K562 (cell line): Measurements from ENCODE around the gene DOLK. TPM values are rescaled to one million over a fixed set of nuclear protein-coding genes. Genes with fewer than 3 reads are reported as not detected.

ENCODE experiments used
- ATAC-seq: fragments of 200-7000 bp; cut with Tn5 transposase; 3 replicates; pipeline ENCODE4 v1.9.1; 2020; ENCODE audit warnings: moderate library complexity
- BruUV-seq: library from RNA; stranded (reverse); fragments of 400-500 nt; replicated peaks from 2 replicates; lab custom pipeline; 2021; lab: Mats Ljungman, UMichigan
- CTCF ChIA-PET: fragments of 300-600 bp; formaldehyde crosslinking; extraction: SDS; loops from one replicate; lab custom pipeline; 2021; ENCODE audit warnings: low intra/inter-chr PET ratio; lab: Yijun Ruan, JAX
- POLR2A ChIA-PET: fragments of 300-600, 350-650 bp; sonication (Branson Sonifier 250); formaldehyde crosslinking; extraction: SDS; loops from one replicate; lab custom pipeline; 2021; ENCODE audit warnings: antibody characterized with exemption, inconsistent platforms; lab: Yijun Ruan, JAX
- DNase-seq, 4 experiments: peaks; one replicate each; pipeline versions ENCODE4 v3.0.0 to v3.0.0-alpha.2; 2011 to 2018; ENCODE audit warnings: low spot score in 3 of 4, mixed read lengths in 3 of 4; ENCODE audit errors: extremely low read depth in 1 of 4
- FAIRE-seq: peaks from 2 replicates; lab custom pipeline; 2011; peaks lifted over from hg19 to GRCh38; lab: Jason Lieb, UNC
- H2AFZ ChIP-seq: 2 replicates; pipeline ENCODE4 v1.6.0; 2011; ENCODE audit warnings: low read depth, low read length, control low read depth, inconsistent platforms
- H3K27ac ChIP-seq: fragments of 200-600 bp; 3 replicates; pipeline ENCODE4 v1.8.0; 2011; ENCODE audit warnings: low read depth, mild to moderate bottlenecking, control low read depth, inconsistent platforms, low read length, moderate library complexity, mixed read lengths; ENCODE audit errors: extremely low read depth
- H3K27me3 ChIP-seq, 2 experiments: fragments of 300-600 bp in 1 of 2; 2 replicates in 1 of 2; 3 replicates in 1 of 2; pipeline versions ENCODE4 v1.6.0 to v1.8.0; 2011; ENCODE audit warnings: inconsistent platforms in 2 of 2, low read length in 2 of 2, mild to moderate bottlenecking in 1 of 2, mixed read lengths in 1 of 2, moderate library complexity in 1 of 2; ENCODE audit not compliant: control insufficient read depth in 2 of 2, insufficient read depth in 2 of 2
- H3K36me3 ChIP-seq: fragments of 300-600 bp; 3 replicates; pipeline ENCODE4 v1.8.0; 2011; ENCODE audit warnings: mild to moderate bottlenecking, low read length, inconsistent platforms; ENCODE audit not compliant: control insufficient read depth, insufficient read depth
- H3K4me1 ChIP-seq, 2 experiments: fragments of 200-600 bp in 1 of 2; replicated peaks in 1 of 2; 2 replicates in 1 of 2; 3 replicates in 1 of 2; pipeline versions ENCODE4 v1.5.1 to v1.8.0; 2011; ENCODE audit warnings: inconsistent platforms in 2 of 2, low read length in 2 of 2, mild to moderate bottlenecking in 1 of 2, mixed read lengths in 1 of 2, moderate library complexity in 1 of 2; ENCODE audit not compliant: control insufficient read depth in 2 of 2, insufficient read depth in 2 of 2
- H3K4me2 ChIP-seq: 2 replicates; pipeline ENCODE4 v1.6.1; 2011; ENCODE audit warnings: low read length, control low read depth, inconsistent platforms, mixed read lengths; ENCODE audit not compliant: insufficient read depth
- H3K4me3 ChIP-seq: fragments of 200-600 bp; sonication (generic), shearing (Covaris generic); 2 replicates; pipeline ENCODE4 v1.5.1; 2016; ENCODE audit warnings: control low read depth, inconsistent platforms
- H3K79me2 ChIP-seq: fragments of 200-600 bp; 3 replicates; pipeline ENCODE4 v1.8.0; 2011; ENCODE audit warnings: low read length, inconsistent platforms; ENCODE audit not compliant: control insufficient read depth, insufficient read depth
- H3K9ac ChIP-seq, 2 experiments: 2 replicates each; pipeline versions ENCODE4 v1.6.0 to v1.6.1; 2011; ENCODE audit warnings: low read depth in 2 of 2, low read length in 2 of 2, control low read depth in 1 of 2, inconsistent platforms in 1 of 2, mild to moderate bottlenecking in 1 of 2, mixed read lengths in 1 of 2; ENCODE audit not compliant: insufficient read depth in 1 of 2
- H3K9me1 ChIP-seq: one replicate; pipeline ENCODE4 v1.6.0; 2011; ENCODE audit warnings: inconsistent platforms, mild to moderate bottlenecking, low read length, moderate library complexity; ENCODE audit not compliant: control insufficient read depth, insufficient read depth
- H3K9me3 ChIP-seq: replicated peaks from 2 replicates; pipeline ENCODE4 v1.5.1; 2011; ENCODE audit warnings: low read depth, low read length, inconsistent platforms; ENCODE audit not compliant: control insufficient read depth, insufficient read depth
- H4K20me1 ChIP-seq: replicated peaks from 2 replicates; pipeline ENCODE4 v1.6.1; 2011; ENCODE audit warnings: low read length, inconsistent platforms, mixed read lengths; ENCODE audit not compliant: control insufficient read depth, insufficient read depth
- CREB5 ChIP-seq: fragments of 250-450 bp; sonication (Bioruptor Pico); IDR thresholded peaks from 2 replicates; pipeline ENCODE4 v1.5.0; 2020; ENCODE audit warnings: mild to moderate bottlenecking
- ESRRA ChIP-seq: fragments of 450-650 bp; IDR thresholded peaks from 2 replicates; pipeline ENCODE4 v1.6.1; 2014; ENCODE audit warnings: low read depth, mild to moderate bottlenecking, moderate library complexity, borderline replicate concordance
- ETV1 ChIP-seq: fragments of 450-650 bp; conservative IDR thresholded peaks from 2 replicates; pipeline ENCODE4 v1.6.1; 2016; ENCODE audit warnings: missing genetic modification characterization, control low read depth, low read depth, missing compliant biosample characterization
- NFYB ChIP-seq: IDR thresholded peaks from 2 replicates; pipeline ENCODE4 v1.6.1; 2011; ENCODE audit warnings: mild to moderate bottlenecking, moderate library complexity; ENCODE audit not compliant: insufficient read length; ENCODE audit errors: extremely low read depth
- PPARD ChIP-seq: fragments of 250-450 bp; sonication (Bioruptor Pico); IDR thresholded peaks from 2 replicates; pipeline ENCODE4 v1.8.0; 2022; ENCODE audit warnings: inconsistent platforms, mild to moderate bottlenecking, moderate library complexity
- SMARCA4 ChIP-seq: fragments of 450-650 bp; IDR thresholded peaks from 2 replicates; pipeline ENCODE4 v1.6.1; 2016
- TBP ChIP-seq: optimal IDR thresholded peaks from 2 replicates; pipeline ENCODE3; 2011; ENCODE audit warnings: low read depth, low read length, improper control_type of control experiment
- THAP7 ChIP-seq: fragments of 250-450 bp; sonication (Bioruptor Pico); IDR thresholded peaks from 2 replicates; pipeline ENCODE4 v1.5.0; 2021
- THRB ChIP-seq: fragments of 450-650 bp; formaldehyde crosslinking; conservative IDR thresholded peaks from 2 replicates; pipeline ENCODE4 v1.4.0; 2022; ENCODE audit warnings: mild to moderate bottlenecking, missing genetic modification characterization
- ZNF143 ChIP-seq: sonication (generic); formaldehyde crosslinking; IDR thresholded peaks from 2 replicates; pipeline ENCODE4 v1.9.0; 2022; ENCODE audit warnings: mild to moderate bottlenecking, missing genetic modification reagents
- ZNF239 ChIP-seq: fragments of 250-450 bp; sonication (Bioruptor Pico); IDR thresholded peaks from 2 replicates; pipeline ENCODE4 v1.4.0; 2020; ENCODE audit warnings: mild to moderate bottlenecking
- ZNF431 ChIP-seq: sonication (generic); formaldehyde crosslinking; IDR thresholded peaks from 2 replicates; pipeline ENCODE4 v1.8.0; 2022; ENCODE audit warnings: mild to moderate bottlenecking, missing genetic modification reagents
- ZNF592 ChIP-seq: fragments of 450-650 bp; IDR thresholded peaks from 2 replicates; pipeline ENCODE4 v1.6.1; 2017; ENCODE audit warnings: antibody characterized with exemption, mild to moderate bottlenecking
- WGBS: fragments of 100-300 bp; shearing (Covaris generic); methylation state at CpG from one replicate; pipeline ENCODE4 v1.1.6; 2016; ENCODE audit warnings: low coverage, mixed read lengths; ENCODE audit not compliant: insufficient coverage; ENCODE audit errors: missing lambda C conversion rate; 5-methylcytosine and 5-hydroxymethylcytosine counted together
- in situ Hi-C: fragments of 300-500 bp; cut with MboI; formaldehyde crosslinking; loops from 4 replicates; pipeline ENCODE4 v1.15.0; 2018; ENCODE audit warnings: inconsistent platforms, mixed read lengths
- intact Hi-C: fragments of 100-400 bp; cut with micrococcal nuclease; formaldehyde crosslinking; loops from 2 replicates; pipeline ENCODE4 v1.14.2; 2022
- polyA plus RNA-seq, 8 experiments: library from polyadenylated mRNA; depleted of rRNA in 4 of 8; stranded (reverse) in 5 of 8; unstranded in 3 of 8; fragments of >200 nt; fragmentation: Nextera tagmentation in 2 of 8; fragmentation: Illumina TruSeq in 1 of 8; extraction: Ambion mirVana in 2 of 8; extraction: Trizol in 1 of 8; gene quantifications; 2 replicates each; pipeline versions ENCODE4 v1.2.1 to v1.2.3, GENCODE V29; 2011 to 2014; ENCODE audit warnings: inconsistent platforms in 1 of 8, missing spikeins in 1 of 8
- total RNA-seq, 7 experiments: library from RNA; depleted of rRNA in 6 of 7; stranded (reverse); fragments of >200 nt in 6 of 7; fragmentation: Illumina TruSeq in 2 of 7; extraction: Trizol in 2 of 7; gene quantifications; 2 replicates each; pipeline versions ENCODE4 v1.2.1 to v1.2.3, GENCODE V29; 2011 to 2021; ENCODE audit warnings: low replicate concordance in 1 of 7

The DOLK gene
- total and polyA plus RNA-seq, 9 of the 15 experiments (the other 6 are each of a cell fraction or from before 2014, with no cell fraction given): 2.6 to 14.2 (median 11.7) TPM

- TF ChIP-seq ZNF239 (CRISPR knock-in tag): no peak
- no peak for TF ChIP-seq NFYB
Observed at GRCh38 chr9:128947527-128948301, at the start of gene DOLK, which contains the start of gene NUP188 (continued).

GRCh38 chr9:128995791-128996190 lies 48.4 kb upstream of the DOLK start:
- ATAC-seq: no peak
- Histone ChIP-seq H3K36me3 (peaks cover 87% of the 10 kb centered on the region), H3K9ac (no peak overlapping the region), H3K27me3 (no peaks in the 10 kb centered on the region), H3K4me3 (no peak overlapping the region), H4K20me1 (no peaks in the 10 kb centered on the region), H3K79me2 (no peaks in the 10 kb centered on the region), H3K9me3 (no peaks in the 10 kb centered on the region), H3K4me2 (no peak overlapping the region), H3K27ac (no peak overlapping the region), H3K4me1 (no peaks in the 10 kb centered on the region), H2AFZ (no peak overlapping the region), H3K9me1 (no peaks in the 10 kb centered on the region)
- no peak for DNase-seq
- 92% methylated on average over 3 of the region's 5 CpGs for WGBS
- intact Hi-C loops (no loop called here), in situ Hi-C loops (no loop called here)
- ChIA-PET CTCF (no interaction called here), POLR2A (interaction anchor here (1.0 kb wide), 1 partner anchor 10 kb away, joined by 3 read pairs; no protein-coding TSS in a partner anchor)
- no TSS peak for BruUV-seq
- no peak for FAIRE-seq
- TF ChIP-seq TBP (no peak), ETV1 (tag) (no peak), THAP7 (CRISPR knock-in tag) (no peak), ZNF143 (CRISPR knock-in tag) (no peak), PPARD (CRISPR knock-in tag) (no peak), SMARCA4 (no peak), ESRRA (no peak), ZNF592 (no peak), ZNF431 (CRISPR knock-in tag) (no peak), CREB5 (no peak), THRB (CRISPR knock-in tag) (no peak)
